ENCODE measurements around the gene C1orf35. TPM values are rescaled to one million over a fixed set of nuclear protein-coding genes. Genes with fewer than 3 reads are reported as not detected.

Gene C1orf35
- total and polyA plus RNA-seq, 2 of the 8 experiments (the other 6 are each of a cell fraction or from before 2014, with no cell fraction given): 18.6 to 19.9 TPM

- H2BK20ac ChIP-seq (ENCODE audit: low read length): no peak overlapping the region
- no peak overlapping the region for H3K23ac ChIP-seq (ENCODE audit: insufficient read length)
- H3K23me2 ChIP-seq (ENCODE audit: low read depth, low read length): peaks cover 14% of the 10 kb centered on the region; the same call in 1 of the 2 replicates
- FAIRE-seq (no peak), DNase-seq (ENCODE audit: low read depth in 1 of 2, low spot score in 2 of 2) (no peak)
- H3K18ac ChIP-seq (ENCODE audit: extremely low read depth, low read length): no peak overlapping the region
- peaks cover 3 to 16% (median 12%) of the 10 kb centered on the region in 4 experiments; a peak in 5 of 8 replicates for H3K36me3 ChIP-seq (ENCODE audit: control insufficient read depth in 2 of 4, insufficient read depth in 4 of 4, low read length in 3 of 4)
- H2BK15ac ChIP-seq (ENCODE audit: low read length): no peak overlapping the region
- H3K27me3 ChIP-seq (replicated peaks in 1 of 4; ENCODE audit: control insufficient read depth in 3 of 4, extremely low read depth in 1 of 4, insufficient read depth in 3 of 4, low read length in 3 of 4): peaks cover 0 to 5% (median 4%) of the 10 kb centered on the region in 4 experiments; a peak in 2 of 7 replicates
- H4K5ac ChIP-seq (ENCODE audit: insufficient read length, low read depth, low read length): no peak overlapping the region
- H3K27ac ChIP-seq (ENCODE audit: low read depth, low read length): no peak overlapping the region
- peaks cover 3 to 19% of the 10 kb centered on the region in 2 experiments for H4K20me1 ChIP-seq (replicated peaks in 1 of 2; ENCODE audit: control insufficient read depth in 1 of 2, insufficient read depth in 2 of 2, low read length in 2 of 2)
- no peak overlapping the region for H3K4ac ChIP-seq (replicated peaks; ENCODE audit: insufficient read length, low read depth, low read length)
- H3K4me2 ChIP-seq (ENCODE audit: insufficient read depth in 1 of 2, low read depth in 2 of 2, low read length in 2 of 2): no peak overlapping the region
- ChIA-PET POLR2A (ENCODE audit: partially characterized antibody) (interaction anchor here (2.1 kb wide), 1 partner anchor 20 kb away, joined by 7 read pairs; no protein-coding TSS in a partner anchor), CTCF (ENCODE audit: partially characterized antibody) (interaction anchor here (0.6 to 0.9 kb wide), 2 partner anchors 45 to 390 kb away, joined by 3 read pairs; no protein-coding TSS in a partner anchor)
- H2AFZ ChIP-seq (ENCODE audit: low read length): no peak overlapping the region
- no peak overlapping the region for H3K9ac ChIP-seq (replicated peaks in 1 of 4; ENCODE audit: extremely low read depth in 1 of 4, low read depth in 3 of 4, low read length in 3 of 4)
- H3K79me2 ChIP-seq (ENCODE audit: control insufficient read depth in 1 of 2, insufficient read depth in 2 of 2, low read length in 2 of 2): peaks cover 3 to 8% of the 10 kb centered on the region in 2 experiments; a peak in 2 of 4 replicates
- H3K4me3 ChIP-seq (ENCODE audit: extremely low read depth in 1 of 4, insufficient read depth in 2 of 4, low read depth in 3 of 4, low read length in 4 of 4): no peak overlapping the region
- no peak overlapping the region for H3K56ac ChIP-seq (replicated peaks; ENCODE audit: insufficient read length, low read depth, low read length)
- H3K79me1 ChIP-seq (ENCODE audit: low read depth, low read length): peaks cover 15% of the 10 kb centered on the region; the same call in 1 of the 2 replicates
- no peak overlapping the region for H3K14ac ChIP-seq (ENCODE audit: insufficient read length)
- no peak overlapping the region for H2BK5ac ChIP-seq (ENCODE audit: low read depth, low read length)
- H4K91ac ChIP-seq (replicated peaks; ENCODE audit: insufficient read length, low read length): no peak overlapping the region
- H2AK5ac ChIP-seq (ENCODE audit: low read depth, low read length): no peak overlapping the region
- no peak overlapping the region for H2BK12ac ChIP-seq (ENCODE audit: low read depth, low read length)
- H3K9me3 ChIP-seq (ENCODE audit: insufficient read depth in 2 of 2, low read depth in 1 of 2, low read length in 1 of 2): no peaks in the 10 kb centered on the region
- H4K8ac ChIP-seq (ENCODE audit: extremely low read depth, insufficient read depth, low read length): no peak overlapping the region
- peaks cover 0 to 7% (median 2%) of the 10 kb centered on the region in 4 experiments; a peak in 6 of 7 replicates for H3K4me1 ChIP-seq (replicated peaks in 1 of 4; ENCODE audit: control insufficient read depth in 3 of 4, insufficient read depth in 4 of 4, low read length in 3 of 4)
- no peak overlapping the region for H2BK120ac ChIP-seq (replicated peaks; ENCODE audit: low read depth, low read length)
- 89% methylated on average over 9 of the region's 9 CpGs; no CpG with 5 or more reads in 1 of the 2 experiments for WGBS, 2 experiments (ENCODE audit: extremely low coverage in 1 of 2, insufficient coverage in 1 of 2, insufficient read length in 1 of 2, insufficient replicate concordance in 2 of 2, low coverage in 1 of 2, low lambda C conversion rate in 2 of 2, missing lambda C conversion rate in 1 of 2)
- no peak for TF ChIP-seq SIX5 (IDR thresholded peaks at IDR 0.05; ENCODE audit: low read depth, low read length)
- no peak for TF ChIP-seq RAD21 (IDR thresholded peaks at IDR 0.05 in 1 of 2, conservative IDR thresholded peaks at IDR 0.05 in 1 of 2; ENCODE audit: low read depth in 2 of 2, low read length in 2 of 2)
- no peak for TF ChIP-seq NANOG (IDR thresholded peaks at IDR 0.05; ENCODE audit: insufficient read depth, low read depth, low read length, poor library complexity, severe bottlenecking)
- no peak for TF ChIP-seq CREB1 (IDR thresholded peaks at IDR 0.05)
- no peak for TF ChIP-seq ASH2L (IDR thresholded peaks at IDR 0.05; ENCODE audit: low read length)
- TF ChIP-seq JUN (IDR thresholded peaks at IDR 0.05; ENCODE audit: low read depth, low read length): no peak
- TF ChIP-seq YY1 (IDR thresholded peaks at IDR 0.05; ENCODE audit: low read depth, low read length): no peak
- TF ChIP-seq CTBP2 (IDR thresholded peaks at IDR 0.05; ENCODE audit: borderline replicate concordance, insufficient read depth, insufficient read length, low read length): no peak
- TF ChIP-seq MAFK (IDR thresholded peaks at IDR 0.05; ENCODE audit: low read depth, low read length): no peak
- no peak for TF ChIP-seq CHD1 (IDR thresholded peaks at IDR 0.05; ENCODE audit: low read depth, low read length)
These were observed 2.3 kb upstream of the C1orf35 start for GRCh38 chr1:228105270-228105995.
